Chondrocyte (in vitro differentiated cells): ENCODE results near the gene ZNF547. TPM values are rescaled to one million over a fixed set of nuclear protein-coding genes. Genes with fewer than 3 reads are reported as not detected.
A peak's percentile ranks its signal among the peaks of the same experiment; 100 is the strongest.

Experiments
- DNase-seq: peaks from one replicate; pipeline ENCODE4 v3.0.0; 2021; ENCODE audit warnings: mixed read lengths, low spot score
- H3K27ac Mint-ChIP-seq: one replicate; pipeline ENCODE4 v1.8.0; 2021; ENCODE audit warnings: mild to moderate bottlenecking, moderate library complexity, mixed read lengths; ENCODE audit not compliant: unreplicated experiment
- H3K27me3 Mint-ChIP-seq: 2 replicates; pipeline ENCODE4 v1.8.0; 2021; ENCODE audit warnings: low read depth, mixed read lengths
- H3K36me3 Mint-ChIP-seq: 2 replicates; pipeline ENCODE4 v1.8.0; 2021; ENCODE audit warnings: low read depth, mixed read lengths
- H3K4me1 Mint-ChIP-seq: 2 replicates; pipeline ENCODE4 v1.8.0; 2021; ENCODE audit warnings: low read depth, mild to moderate bottlenecking, mixed read lengths
- H3K4me3 Mint-ChIP-seq: one replicate; pipeline ENCODE4 v1.8.0; 2021; ENCODE audit warnings: mild to moderate bottlenecking, moderate library complexity, mixed read lengths; ENCODE audit not compliant: unreplicated experiment
- H3K9me3 Mint-ChIP-seq: 2 replicates; pipeline ENCODE4 v1.8.0; 2021; ENCODE audit warnings: low read depth, mixed read lengths
- CTCF ChIP-seq: fragments of 200-600 bp; sonication (generic); IDR thresholded peaks from 2 replicates; pipeline ENCODE4 v1.5.0; 2021; ENCODE audit warnings: antibody characterized with exemption, mild to moderate bottlenecking, moderate library complexity
- total RNA-seq: library from RNA; stranded (reverse); gene quantifications from 3 replicates; pipeline ENCODE4 v1.2.1, GENCODE V29; 2021

Gene ZNF547
- total RNA-seq, 1 donor from 2014 or later = 2.4 TPM

DNA sequence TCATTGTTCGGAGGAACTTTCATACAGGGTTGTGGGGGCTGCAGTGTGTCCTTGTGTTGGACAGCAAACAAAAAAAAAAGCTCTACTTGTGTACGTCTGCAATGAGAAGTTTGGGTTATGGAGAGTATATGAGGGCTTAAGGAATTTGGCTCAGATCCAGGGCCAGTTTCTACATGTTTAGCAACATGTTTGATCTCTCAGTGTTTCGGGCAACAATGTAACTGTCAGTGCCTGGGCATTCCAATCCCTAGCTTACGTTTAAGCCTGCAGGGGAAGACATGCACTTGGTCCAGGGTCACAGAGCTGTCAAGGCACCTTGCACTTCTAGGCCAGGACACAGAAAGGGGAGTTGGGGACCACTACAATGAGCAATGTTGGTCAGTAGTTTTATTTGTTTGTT lies 29.2 kb upstream of the ZNF547 start:
- Mint-ChIP-seq H3K9me3 (no peaks in the 10 kb centered on the region), H3K36me3 (peaks cover 10% of the 10 kb centered on the region), H3K27me3 (no peaks in the 10 kb centered on the region), H3K4me1 (peaks cover 10% of the 10 kb centered on the region), H3K27ac (no peak overlapping the region), H3K4me3 (no peak overlapping the region)
- no peak for DNase-seq
- TF ChIP-seq CTCF = no peak

GRCh38 chr19:57338877-57339276 lies 24.5 kb upstream of the ZNF547 start:
- Mint-ChIP-seq H3K4me1 (peaks cover 10% of the 10 kb centered on the region), H3K4me3 (no peak overlapping the region), H3K27me3 (no peaks in the 10 kb centered on the region), H3K27ac (peak overlapping the region; percentile 28), H3K36me3 (peaks cover 2% of the 10 kb centered on the region), H3K9me3 (no peaks in the 10 kb centered on the region)
- TF ChIP-seq CTCF = no peak
- no peak for DNase-seq

DNA sequence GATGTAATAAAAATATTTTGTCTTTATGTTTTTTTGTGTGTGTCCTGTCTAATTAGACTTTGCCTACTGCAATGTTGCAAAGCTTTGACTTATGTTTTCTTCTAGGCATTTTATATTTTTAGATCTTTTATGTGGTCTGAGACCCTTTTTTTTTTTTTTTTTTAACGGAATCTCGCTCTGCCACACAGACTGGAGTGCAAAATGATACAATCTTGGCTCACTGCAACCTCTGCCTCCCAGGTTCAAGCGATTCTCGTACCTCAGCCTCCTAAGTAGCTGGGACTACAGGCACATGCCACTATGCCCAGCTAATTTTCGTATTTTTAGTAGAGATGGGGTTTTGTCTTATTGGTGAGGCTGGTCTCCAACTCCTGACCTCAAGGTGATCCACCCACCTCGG lies 20.8 kb upstream of the ZNF547 start:
- no peak for DNase-seq
- Mint-ChIP-seq H3K27ac (no peak overlapping the region), H3K4me3 (no peak overlapping the region), H3K9me3 (no peaks in the 10 kb centered on the region), H3K27me3 (no peaks in the 10 kb centered on the region), H3K4me1 (peaks cover 10% of the 10 kb centered on the region), H3K36me3 (no peaks in the 10 kb centered on the region)
- no peak for TF ChIP-seq CTCF

GRCh38 chr19:57348136-57348535 lies 15.2 kb upstream of the ZNF547 start:
- peaks cover 9% of the 10 kb centered on the region for H3K9me3 Mint-ChIP-seq
- peaks cover 12% of the 10 kb centered on the region for H3K36me3 Mint-ChIP-seq
- H3K4me3 Mint-ChIP-seq = no peak overlapping the region
- TF ChIP-seq CTCF = no peak
- H3K4me1 Mint-ChIP-seq = peaks cover 32% of the 10 kb centered on the region
- H3K27me3 Mint-ChIP-seq = no peaks in the 10 kb centered on the region
- no peak for DNase-seq
- peak overlapping the region; percentile 85 for H3K27ac Mint-ChIP-seq

GRCh38 chr19:57350877-57351805 lies 12.2 kb upstream of the ZNF547 start, which contains the start of gene ZNF304:
Gene ZNF304, plus strand, starts transcription at chr19:57351271. Its CDS starts 394 bp downstream, at chr19:57351665.
- Mint-ChIP-seq H3K27ac (peak within 1 kb of the TSS; percentile 96), H3K36me3 (peaks cover 39% of the 10 kb centered on the region), H3K4me3 (peak within 1 kb of the TSS; percentile 93), H3K27me3 (no peaks in the 10 kb centered on the region), H3K9me3 (peaks cover 14% of the 10 kb centered on the region), H3K4me1 (peaks cover 37% of the 10 kb centered on the region)
- peak; percentile 96 for DNase-seq
- TF ChIP-seq CTCF = no peak
